K562 (cell line): ENCODE results near the gene GOSR1. TPM values are rescaled to one million over a fixed set of nuclear protein-coding genes. Genes with fewer than 3 reads are reported as not detected.

Experiments
- ATAC-seq: fragments of 200-7000 bp; cut with Tn5 transposase; 3 replicates; pipeline ENCODE4 v1.9.1; 2020; ENCODE audit warnings: moderate library complexity
- BruUV-seq: library from RNA; stranded (reverse); fragments of 400-500 nt; replicated peaks from 2 replicates; lab custom pipeline; 2021; lab: Mats Ljungman, UMichigan
- CTCF ChIA-PET: fragments of 300-600 bp; formaldehyde crosslinking; extraction: SDS; loops from one replicate; lab custom pipeline; 2021; ENCODE audit warnings: low intra/inter-chr PET ratio; lab: Yijun Ruan, JAX
- POLR2A ChIA-PET: fragments of 300-600, 350-650 bp; sonication (Branson Sonifier 250); formaldehyde crosslinking; extraction: SDS; loops from one replicate; lab custom pipeline; 2021; ENCODE audit warnings: antibody characterized with exemption, inconsistent platforms; lab: Yijun Ruan, JAX
- DNase-seq, 4 experiments: peaks; one replicate each; pipeline versions ENCODE4 v3.0.0 to v3.0.0-alpha.2; 2011 to 2018; ENCODE audit warnings: low spot score in 3 of 4, mixed read lengths in 3 of 4; ENCODE audit errors: extremely low read depth in 1 of 4
- FAIRE-seq: peaks from 2 replicates; lab custom pipeline; 2011; peaks lifted over from hg19 to GRCh38; lab: Jason Lieb, UNC
- H2AFZ ChIP-seq: 2 replicates; pipeline ENCODE4 v1.6.0; 2011; ENCODE audit warnings: low read depth, low read length, control low read depth, inconsistent platforms
- H3K27ac ChIP-seq: fragments of 200-600 bp; 3 replicates; pipeline ENCODE4 v1.8.0; 2011; ENCODE audit warnings: low read depth, mild to moderate bottlenecking, control low read depth, inconsistent platforms, low read length, moderate library complexity, mixed read lengths; ENCODE audit errors: extremely low read depth
- H3K27me3 ChIP-seq, 2 experiments: fragments of 300-600 bp in 1 of 2; 2 replicates in 1 of 2; 3 replicates in 1 of 2; pipeline versions ENCODE4 v1.6.0 to v1.8.0; 2011; ENCODE audit warnings: inconsistent platforms in 2 of 2, low read length in 2 of 2, mild to moderate bottlenecking in 1 of 2, mixed read lengths in 1 of 2, moderate library complexity in 1 of 2; ENCODE audit not compliant: control insufficient read depth in 2 of 2, insufficient read depth in 2 of 2
- H3K36me3 ChIP-seq: fragments of 300-600 bp; 3 replicates; pipeline ENCODE4 v1.8.0; 2011; ENCODE audit warnings: mild to moderate bottlenecking, low read length, inconsistent platforms; ENCODE audit not compliant: control insufficient read depth, insufficient read depth
- H3K4me1 ChIP-seq, 2 experiments: fragments of 200-600 bp in 1 of 2; replicated peaks in 1 of 2; 2 replicates in 1 of 2; 3 replicates in 1 of 2; pipeline versions ENCODE4 v1.5.1 to v1.8.0; 2011; ENCODE audit warnings: inconsistent platforms in 2 of 2, low read length in 2 of 2, mild to moderate bottlenecking in 1 of 2, mixed read lengths in 1 of 2, moderate library complexity in 1 of 2; ENCODE audit not compliant: control insufficient read depth in 2 of 2, insufficient read depth in 2 of 2
- H3K4me2 ChIP-seq: 2 replicates; pipeline ENCODE4 v1.6.1; 2011; ENCODE audit warnings: low read length, control low read depth, inconsistent platforms, mixed read lengths; ENCODE audit not compliant: insufficient read depth
- H3K4me3 ChIP-seq: fragments of 200-600 bp; sonication (generic), shearing (Covaris generic); 2 replicates; pipeline ENCODE4 v1.5.1; 2016; ENCODE audit warnings: control low read depth, inconsistent platforms
- H3K79me2 ChIP-seq: fragments of 200-600 bp; 3 replicates; pipeline ENCODE4 v1.8.0; 2011; ENCODE audit warnings: low read length, inconsistent platforms; ENCODE audit not compliant: control insufficient read depth, insufficient read depth
- H3K9ac ChIP-seq, 2 experiments: 2 replicates each; pipeline versions ENCODE4 v1.6.0 to v1.6.1; 2011; ENCODE audit warnings: low read depth in 2 of 2, low read length in 2 of 2, control low read depth in 1 of 2, inconsistent platforms in 1 of 2, mild to moderate bottlenecking in 1 of 2, mixed read lengths in 1 of 2; ENCODE audit not compliant: insufficient read depth in 1 of 2
- H3K9me1 ChIP-seq: one replicate; pipeline ENCODE4 v1.6.0; 2011; ENCODE audit warnings: inconsistent platforms, mild to moderate bottlenecking, low read length, moderate library complexity; ENCODE audit not compliant: control insufficient read depth, insufficient read depth
- H3K9me3 ChIP-seq: replicated peaks from 2 replicates; pipeline ENCODE4 v1.5.1; 2011; ENCODE audit warnings: low read depth, low read length, inconsistent platforms; ENCODE audit not compliant: control insufficient read depth, insufficient read depth
- H4K20me1 ChIP-seq: replicated peaks from 2 replicates; pipeline ENCODE4 v1.6.1; 2011; ENCODE audit warnings: low read length, inconsistent platforms, mixed read lengths; ENCODE audit not compliant: control insufficient read depth, insufficient read depth
- ARNT ChIP-seq, 2 experiments: fragments of 450-650 bp; IDR thresholded peaks; 2 replicates each; pipeline ENCODE4 v1.6.1; 2016; ENCODE audit warnings: mild to moderate bottlenecking in 1 of 2
- PPARD ChIP-seq: fragments of 250-450 bp; sonication (Bioruptor Pico); IDR thresholded peaks from 2 replicates; pipeline ENCODE4 v1.8.0; 2022; ENCODE audit warnings: inconsistent platforms, mild to moderate bottlenecking, moderate library complexity
- SLC30A9 ChIP-seq: fragments of 250-450 bp; sonication (Bioruptor Pico); IDR thresholded peaks from 2 replicates; pipeline ENCODE4 v1.8.0; 2022; ENCODE audit warnings: mild to moderate bottlenecking, moderate library complexity
- WGBS: fragments of 100-300 bp; shearing (Covaris generic); methylation state at CpG from one replicate; pipeline ENCODE4 v1.1.6; 2016; ENCODE audit warnings: low coverage, mixed read lengths; ENCODE audit not compliant: insufficient coverage; ENCODE audit errors: missing lambda C conversion rate; 5-methylcytosine and 5-hydroxymethylcytosine counted together
- in situ Hi-C: fragments of 300-500 bp; cut with MboI; formaldehyde crosslinking; loops from 4 replicates; pipeline ENCODE4 v1.15.0; 2018; ENCODE audit warnings: inconsistent platforms, mixed read lengths
- intact Hi-C: fragments of 100-400 bp; cut with micrococcal nuclease; formaldehyde crosslinking; loops from 2 replicates; pipeline ENCODE4 v1.14.2; 2022
- polyA plus RNA-seq, 8 experiments: library from polyadenylated mRNA; depleted of rRNA in 4 of 8; stranded (reverse) in 5 of 8; unstranded in 3 of 8; fragments of >200 nt; fragmentation: Nextera tagmentation in 2 of 8; fragmentation: Illumina TruSeq in 1 of 8; extraction: Ambion mirVana in 2 of 8; extraction: Trizol in 1 of 8; gene quantifications; 2 replicates each; pipeline versions ENCODE4 v1.2.1 to v1.2.3, GENCODE V29; 2011 to 2014; ENCODE audit warnings: inconsistent platforms in 1 of 8, missing spikeins in 1 of 8
- total RNA-seq, 7 experiments: library from RNA; depleted of rRNA in 6 of 7; stranded (reverse); fragments of >200 nt in 6 of 7; fragmentation: Illumina TruSeq in 2 of 7; extraction: Trizol in 2 of 7; gene quantifications; 2 replicates each; pipeline versions ENCODE4 v1.2.1 to v1.2.3, GENCODE V29; 2011 to 2021; ENCODE audit warnings: low replicate concordance in 1 of 7
- TF ChIP-seq, protein P1 (sequence below): fragments of 450-650 bp; IDR thresholded peaks from 2 replicates; pipeline ENCODE4 v1.6.1; 2018; ENCODE audit not compliant: partially characterized antibody
- TF ChIP-seq, protein P2 (sequence below): fragments of 450-650 bp; IDR thresholded peaks from 2 replicates; pipeline ENCODE4 v1.6.1; 2016

Gene GOSR1
- total and polyA plus RNA-seq, 9 of the 15 experiments (the other 6 are each of a cell fraction or from before 2014, with no cell fraction given): 17.6 to 95.5 (median 33.3) TPM

DNA sequence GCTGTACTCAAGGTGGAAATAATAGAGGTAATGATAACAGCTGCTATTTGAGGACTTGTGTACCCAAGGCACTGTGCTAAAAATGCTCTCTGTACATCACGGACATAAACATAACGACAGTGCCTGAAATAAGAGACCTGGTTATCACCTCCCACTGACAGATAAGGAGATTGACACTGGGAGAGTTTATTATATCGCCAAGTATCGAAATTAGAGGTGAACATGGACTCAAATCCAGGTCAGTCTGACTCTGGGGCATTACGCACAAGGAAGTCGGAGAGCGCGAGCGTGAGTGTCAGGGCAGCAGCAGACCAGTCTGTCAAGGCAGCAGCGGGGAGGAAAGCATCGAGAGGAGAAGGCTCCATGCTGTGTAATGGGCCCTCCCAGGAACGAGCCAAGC, 57.1 kb downstream of the GOSR1 start:
- H3K9me3 ChIP-seq: no peaks in the 10 kb centered on the region
- no peaks in the 10 kb centered on the region for H3K79me2 ChIP-seq
- no TSS peak for BruUV-seq
- intact Hi-C loops: no loop called here
- peak overlapping the region; percentile 12; the same call in 1 of the 2 replicates for H3K4me2 ChIP-seq
- 34% methylated on average over 12 of the region's 12 CpGs for WGBS
- POLR2A ChIA-PET: no interaction called here
- TF ChIP-seq, protein P1, sequence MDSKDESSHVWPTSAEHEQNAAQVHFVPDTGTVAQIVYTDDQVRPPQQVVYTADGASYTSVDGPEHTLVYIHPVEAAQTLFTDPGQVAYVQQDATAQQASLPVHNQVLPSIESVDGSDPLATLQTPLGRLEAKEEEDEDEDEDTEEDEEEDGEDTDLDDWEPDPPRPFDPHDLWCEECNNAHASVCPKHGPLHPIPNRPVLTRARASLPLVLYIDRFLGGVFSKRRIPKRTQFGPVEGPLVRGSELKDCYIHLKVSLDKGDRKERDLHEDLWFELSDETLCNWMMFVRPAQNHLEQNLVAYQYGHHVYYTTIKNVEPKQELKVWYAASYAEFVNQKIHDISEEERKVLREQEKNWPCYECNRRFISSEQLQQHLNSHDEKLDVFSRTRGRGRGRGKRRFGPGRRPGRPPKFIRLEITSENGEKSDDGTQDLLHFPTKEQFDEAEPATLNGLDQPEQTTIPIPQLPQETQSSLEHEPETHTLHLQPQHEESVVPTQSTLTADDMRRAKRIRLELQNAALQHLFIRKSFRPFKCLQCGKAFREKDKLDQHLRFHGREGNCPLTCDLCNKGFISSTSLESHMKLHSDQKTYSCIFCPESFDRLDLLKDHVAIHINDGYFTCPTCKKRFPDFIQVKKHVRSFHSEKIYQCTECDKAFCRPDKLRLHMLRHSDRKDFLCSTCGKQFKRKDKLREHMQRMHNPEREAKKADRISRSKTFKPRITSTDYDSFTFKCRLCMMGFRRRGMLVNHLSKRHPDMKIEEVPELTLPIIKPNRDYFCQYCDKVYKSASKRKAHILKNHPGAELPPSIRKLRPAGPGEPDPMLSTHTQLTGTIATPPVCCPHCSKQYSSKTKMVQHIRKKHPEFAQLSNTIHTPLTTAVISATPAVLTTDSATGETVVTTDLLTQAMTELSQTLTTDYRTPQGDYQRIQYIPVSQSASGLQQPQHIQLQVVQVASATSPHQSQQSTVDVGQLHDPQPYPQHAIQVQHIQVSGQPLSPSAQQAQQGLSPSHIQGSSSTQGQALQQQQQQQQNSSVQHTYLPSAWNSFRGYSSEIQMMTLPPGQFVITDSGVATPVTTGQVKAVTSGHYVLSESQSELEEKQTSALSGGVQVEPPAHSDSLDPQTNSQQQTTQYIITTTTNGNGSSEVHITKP: peak; percentile 59
- TF ChIP-seq, protein P2, sequence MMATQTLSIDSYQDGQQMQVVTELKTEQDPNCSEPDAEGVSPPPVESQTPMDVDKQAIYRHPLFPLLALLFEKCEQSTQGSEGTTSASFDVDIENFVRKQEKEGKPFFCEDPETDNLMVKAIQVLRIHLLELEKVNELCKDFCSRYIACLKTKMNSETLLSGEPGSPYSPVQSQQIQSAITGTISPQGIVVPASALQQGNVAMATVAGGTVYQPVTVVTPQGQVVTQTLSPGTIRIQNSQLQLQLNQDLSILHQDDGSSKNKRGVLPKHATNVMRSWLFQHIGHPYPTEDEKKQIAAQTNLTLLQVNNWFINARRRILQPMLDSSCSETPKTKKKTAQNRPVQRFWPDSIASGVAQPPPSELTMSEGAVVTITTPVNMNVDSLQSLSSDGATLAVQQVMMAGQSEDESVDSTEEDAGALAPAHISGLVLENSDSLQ: peak; percentile 60
- TF ChIP-seq ARNT (IDR thresholded peaks at IDR 0.05): no peak
- no peak for TF ChIP-seq SLC30A9 (CRISPR knock-in tag)
- no peak for TF ChIP-seq PPARD (CRISPR knock-in tag)
- TF ChIP-seq, all 486 proteins: peak for 2
- in situ Hi-C loops: no loop called here
- DNase-seq (no peak), ATAC-seq (no peak), FAIRE-seq (no peak)
- CTCF ChIA-PET: no interaction called here
- Histone ChIP-seq H3K9ac (no peak overlapping the region), H3K36me3 (no peaks in the 10 kb centered on the region), H4K20me1 (no peaks in the 10 kb centered on the region), H2AFZ (0 out of 2 replicates have a peak overlapping the region, but pooled peaks have one; percentile 11), H3K4me3 (no peak overlapping the region), H3K4me1 (peaks cover 3 to 7% of the 10 kb centered on the region in 2 experiments; a peak in 2 of 5 replicates), H3K27ac (no peak overlapping the region), H3K27me3 (0 out of 5 replicates have a peak, but pooled peaks cover 0 to 2% of the 10 kb centered on the region in 2 experiments), H3K9me1 (no peaks in the 10 kb centered on the region)
